ENCODE measurements around the gene ATP6V1A.

DNA sequence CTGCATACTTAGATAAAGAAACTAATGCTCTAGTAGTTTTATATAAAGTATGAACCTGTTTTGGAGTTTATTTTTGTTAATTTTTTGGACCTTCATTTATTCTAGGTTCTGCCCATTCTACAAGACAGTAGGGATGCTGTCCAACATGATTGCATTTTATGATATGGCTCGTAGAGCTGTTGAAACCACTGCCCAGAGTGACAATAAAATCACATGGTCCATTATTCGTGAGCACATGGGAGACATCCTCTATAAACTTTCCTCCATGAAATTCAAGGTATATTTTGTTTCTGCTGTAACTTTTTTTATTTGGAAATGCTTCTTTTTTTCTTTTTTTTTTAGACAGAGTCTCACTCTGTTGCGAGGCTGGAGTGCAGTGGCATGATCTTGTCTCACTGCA, 58.4 kb downstream of the ATP6V1A start:
- TF ChIP-seq, protein P1, sequence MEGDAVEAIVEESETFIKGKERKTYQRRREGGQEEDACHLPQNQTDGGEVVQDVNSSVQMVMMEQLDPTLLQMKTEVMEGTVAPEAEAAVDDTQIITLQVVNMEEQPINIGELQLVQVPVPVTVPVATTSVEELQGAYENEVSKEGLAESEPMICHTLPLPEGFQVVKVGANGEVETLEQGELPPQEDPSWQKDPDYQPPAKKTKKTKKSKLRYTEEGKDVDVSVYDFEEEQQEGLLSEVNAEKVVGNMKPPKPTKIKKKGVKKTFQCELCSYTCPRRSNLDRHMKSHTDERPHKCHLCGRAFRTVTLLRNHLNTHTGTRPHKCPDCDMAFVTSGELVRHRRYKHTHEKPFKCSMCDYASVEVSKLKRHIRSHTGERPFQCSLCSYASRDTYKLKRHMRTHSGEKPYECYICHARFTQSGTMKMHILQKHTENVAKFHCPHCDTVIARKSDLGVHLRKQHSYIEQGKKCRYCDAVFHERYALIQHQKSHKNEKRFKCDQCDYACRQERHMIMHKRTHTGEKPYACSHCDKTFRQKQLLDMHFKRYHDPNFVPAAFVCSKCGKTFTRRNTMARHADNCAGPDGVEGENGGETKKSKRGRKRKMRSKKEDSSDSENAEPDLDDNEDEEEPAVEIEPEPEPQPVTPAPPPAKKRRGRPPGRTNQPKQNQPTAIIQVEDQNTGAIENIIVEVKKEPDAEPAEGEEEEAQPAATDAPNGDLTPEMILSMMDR (IDR thresholded peaks at IDR 0.05; ENCODE audit: low read depth, low read length) = no peak
- TF ChIP-seq POLR2A (IDR thresholded peaks at IDR 0.05; ENCODE audit: extremely low read depth, insufficient read length) = no peak

All from NB4 (cell line).